Measurements from ENCODE around the gene BRINP3.

DNA sequence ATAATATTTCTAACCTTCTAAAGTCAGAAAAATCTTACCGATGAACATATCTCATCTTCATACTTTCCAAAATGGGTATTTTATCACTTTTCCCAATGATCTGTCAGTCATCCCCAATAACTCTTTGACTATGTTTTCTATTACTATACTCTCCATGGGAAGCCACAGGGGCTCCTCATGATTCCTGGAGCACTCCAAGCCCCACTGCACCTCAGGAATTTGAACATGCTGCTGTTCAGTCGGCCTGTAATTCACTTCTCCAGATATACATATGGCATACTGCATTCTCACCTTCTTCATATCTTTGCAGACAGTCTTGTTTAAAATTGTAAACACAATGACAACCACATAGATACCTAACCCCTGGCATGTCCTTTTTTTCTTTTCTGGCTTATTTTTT lies 333.0 kb downstream of the BRINP3 start:
- TF ChIP-seq, protein P1, sequence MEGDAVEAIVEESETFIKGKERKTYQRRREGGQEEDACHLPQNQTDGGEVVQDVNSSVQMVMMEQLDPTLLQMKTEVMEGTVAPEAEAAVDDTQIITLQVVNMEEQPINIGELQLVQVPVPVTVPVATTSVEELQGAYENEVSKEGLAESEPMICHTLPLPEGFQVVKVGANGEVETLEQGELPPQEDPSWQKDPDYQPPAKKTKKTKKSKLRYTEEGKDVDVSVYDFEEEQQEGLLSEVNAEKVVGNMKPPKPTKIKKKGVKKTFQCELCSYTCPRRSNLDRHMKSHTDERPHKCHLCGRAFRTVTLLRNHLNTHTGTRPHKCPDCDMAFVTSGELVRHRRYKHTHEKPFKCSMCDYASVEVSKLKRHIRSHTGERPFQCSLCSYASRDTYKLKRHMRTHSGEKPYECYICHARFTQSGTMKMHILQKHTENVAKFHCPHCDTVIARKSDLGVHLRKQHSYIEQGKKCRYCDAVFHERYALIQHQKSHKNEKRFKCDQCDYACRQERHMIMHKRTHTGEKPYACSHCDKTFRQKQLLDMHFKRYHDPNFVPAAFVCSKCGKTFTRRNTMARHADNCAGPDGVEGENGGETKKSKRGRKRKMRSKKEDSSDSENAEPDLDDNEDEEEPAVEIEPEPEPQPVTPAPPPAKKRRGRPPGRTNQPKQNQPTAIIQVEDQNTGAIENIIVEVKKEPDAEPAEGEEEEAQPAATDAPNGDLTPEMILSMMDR (IDR thresholded peaks at IDR 0.05): no peak
- TF ChIP-seq ELF4 (CRISPR knock-in tag; IDR thresholded peaks at IDR 0.05; ENCODE audit: low read depth): no peak

All from WTC11 (cell line).